ENCODE data around the gene GINS3.

GRCh38 chr16:58417600-58417999 lies 25.3 kb downstream of the GINS3 start:
- no peak for TF ChIP-seq CTCF (IDR thresholded peaks at IDR 0.05)
- TF ChIP-seq EP300 (IDR thresholded peaks at IDR 0.05): no peak

All from suprapubic skin (tissue), 3 donors.